Loucy (cell line): ENCODE measurements around the gene CFHR1.
"Not testable (repeated sequence)": the region's sequence is repeated elsewhere in the genome, so short reads cannot be mapped to it uniquely, and the experiment has no call there.

ENCODE experiments used
- H2AFZ ChIP-seq: fragments of 200-600 bp; sonication (generic); 2 replicates; pipeline ENCODE4 v1.6.0; 2016; ENCODE audit warnings: antibody characterized with exemption, mild to moderate bottlenecking, low read length, moderate library complexity
- H3F3A ChIP-seq: fragments of 200-600 bp; 2 replicates; pipeline ENCODE4 v1.6.0; 2016; ENCODE audit warnings: antibody characterized with exemption, low read depth, mild to moderate bottlenecking
- H3K27me3 ChIP-seq: fragments of 200-600 bp; sonication (generic); 2 replicates; pipeline ENCODE4 v1.6.1; 2014; ENCODE audit warnings: low read length, mild to moderate bottlenecking; ENCODE audit not compliant: insufficient read depth, poor library complexity, severe bottlenecking
- H3K36me3 ChIP-seq: fragments of 200-600 bp; sonication (generic); 2 replicates; pipeline ENCODE4 v1.6.1; 2016; ENCODE audit warnings: low read length; ENCODE audit not compliant: insufficient read depth
- H3K4me1 ChIP-seq: fragments of 200-600 bp; sonication (generic); 2 replicates; pipeline ENCODE4 v1.5.1; 2014; ENCODE audit warnings: low read length, mild to moderate bottlenecking; ENCODE audit not compliant: insufficient read depth, poor library complexity, severe bottlenecking
- H3K4me2 ChIP-seq: fragments of 200-600 bp; sonication (generic); 2 replicates; pipeline ENCODE4 v1.6.0; 2014; ENCODE audit warnings: antibody characterized with exemption, low read length, low read depth, mild to moderate bottlenecking; ENCODE audit not compliant: poor library complexity, severe bottlenecking
- H3K4me3 ChIP-seq: fragments of 200-600 bp; sonication (generic); 2 replicates; pipeline ENCODE4 v1.5.1; 2014; ENCODE audit warnings: low read length, mild to moderate bottlenecking, mixed read lengths; ENCODE audit not compliant: poor library complexity, severe bottlenecking
- H3K79me2 ChIP-seq: fragments of 200-600 bp; sonication (generic); 2 replicates; pipeline ENCODE4 v1.6.1; 2014; ENCODE audit warnings: low read length; ENCODE audit not compliant: insufficient read depth
- H3K9ac ChIP-seq: fragments of 200-600 bp; sonication (generic); 2 replicates; pipeline ENCODE4 v1.6.0; 2014; ENCODE audit warnings: mild to moderate bottlenecking, low read depth, low read length, moderate library complexity; ENCODE audit not compliant: poor library complexity, severe bottlenecking
- H3K9me2 ChIP-seq: fragments of 200-600 bp; sonication (generic); replicated peaks from 2 replicates; pipeline ENCODE4 v1.6.1; 2016; ENCODE audit warnings: low read depth, low read length, mixed read lengths
- H3K9me3 ChIP-seq: fragments of 200-600 bp; sonication (generic); 2 replicates; pipeline ENCODE4 v1.6.1; 2014; ENCODE audit warnings: mild to moderate bottlenecking, antibody characterized with exemption, low read length, low read depth; ENCODE audit not compliant: insufficient read depth
- H4K20me1 ChIP-seq: fragments of 200-600 bp; sonication (generic); 2 replicates; pipeline ENCODE4 v1.6.0; 2014; ENCODE audit warnings: antibody characterized with exemption, low read length, mild to moderate bottlenecking; ENCODE audit not compliant: insufficient read depth, poor library complexity, severe bottlenecking
- CTCF ChIP-seq: fragments of 200-600 bp; sonication (generic); conservative IDR thresholded peaks from 2 replicates; pipeline ENCODE4 v1.5.1; 2014; ENCODE audit warnings: mild to moderate bottlenecking, antibody characterized with exemption, low read length
- EZH2phosphoT487 ChIP-seq: fragments of 200-600 bp; IDR thresholded peaks from 2 replicates; pipeline ENCODE4 v1.6.1; 2018; ENCODE audit warnings: antibody characterized with exemption, mild to moderate bottlenecking, moderate library complexity, borderline replicate concordance

The CFHR1 gene

GRCh38 chr1:196819531-196819930, at the start of gene CFHR1:
Gene CFHR1 (plus strand): TSS chr1:196819731. CDS start chr1:196819845, 114 bp downstream.
- H3K9me2 ChIP-seq = not testable (repeated sequence)

GRCh38 chr1:196769823-196770222, 49.7 kb upstream of the CFHR1 start:
- H3K4me1 ChIP-seq, H3K9me2 ChIP-seq, H3F3A ChIP-seq, H3K79me2 ChIP-seq, H3K4me3 ChIP-seq, H3K4me2 ChIP-seq, H3K9me3 ChIP-seq, H4K20me1 ChIP-seq, H3K36me3 ChIP-seq, H3K9ac ChIP-seq, H3K27me3 ChIP-seq, H2AFZ ChIP-seq: not testable (repeated sequence)

More at GRCh38 chr1:196819531-196819930, at the start of gene CFHR1:
- H4K20me1 ChIP-seq, H2AFZ ChIP-seq, H3K36me3 ChIP-seq, H3K4me3 ChIP-seq, H3K9ac ChIP-seq, H3K27me3 ChIP-seq, H3K4me2 ChIP-seq, H3K79me2 ChIP-seq, H3F3A ChIP-seq, H3K4me1 ChIP-seq, H3K9me3 ChIP-seq: not testable (repeated sequence)

- H3K9me2 ChIP-seq = no peaks in the 10 kb centered on the region
- no peaks in the 10 kb centered on the region for H3K27me3 ChIP-seq
- H3K4me2 ChIP-seq = no peak overlapping the region
- no peaks in the 10 kb centered on the region for H3K9me3 ChIP-seq
- TF ChIP-seq CTCF (no peak), EZH2phosphoT487 (no peak)
- H3K4me3 ChIP-seq = no peak overlapping the region
- no peaks in the 10 kb centered on the region for H3K36me3 ChIP-seq
- H3K79me2 ChIP-seq = no peaks in the 10 kb centered on the region
- H3K4me1 ChIP-seq = no peaks in the 10 kb centered on the region
- no peaks in the 10 kb centered on the region for H4K20me1 ChIP-seq
- no peaks in the 10 kb centered on the region for H3F3A ChIP-seq
- H3K9ac ChIP-seq = no peak overlapping the region
- no peak overlapping the region for H2AFZ ChIP-seq
Measured at GRCh38 chr1:196773713-196774112, 45.8 kb upstream of the CFHR1 start.

GRCh38 chr1:196774175-196774574, 45.4 kb upstream of the CFHR1 start:
- Histone ChIP-seq H3K4me3 (no peak overlapping the region), H4K20me1 (no peaks in the 10 kb centered on the region), H3K4me2 (no peak overlapping the region), H3K36me3 (no peaks in the 10 kb centered on the region), H3K9me2 (no peaks in the 10 kb centered on the region), H3K9ac (no peak overlapping the region), H3K27me3 (no peaks in the 10 kb centered on the region), H3F3A (no peaks in the 10 kb centered on the region), H3K4me1 (no peaks in the 10 kb centered on the region), H2AFZ (no peak overlapping the region), H3K9me3 (no peaks in the 10 kb centered on the region), H3K79me2 (no peaks in the 10 kb centered on the region)
- TF ChIP-seq CTCF = no peak
- no peak for TF ChIP-seq EZH2phosphoT487
